HG03095 (cell line): ENCODE results near the gene AK5.
"Not testable (repeated sequence)": the region's sequence is repeated elsewhere in the genome, so short reads cannot be mapped to it uniquely, and the experiment has no call there.

ENCODE experiments used
- ATAC-seq: cut with Tn5 transposase; IDR thresholded peaks from one replicate; pipeline ENCODE4 v1.9.1; 2021; ENCODE audit warnings: moderate library complexity; ENCODE audit not compliant: unreplicated experiment

AK5 gene

GRCh38 chr1:77487631-77488030, 205.8 kb downstream of the AK5 start:
- ATAC-seq: no peak

GRCh38 chr1:77489910-77490309, 208.1 kb downstream of the AK5 start:
- no peak for ATAC-seq

- ATAC-seq: no peak
Measured at GRCh38 chr1:77494026-77494425, 212.2 kb downstream of the AK5 start.

- ATAC-seq: no peak
Measured at GRCh38 chr1:77498918-77499317, 217.1 kb downstream of the AK5 start.

- no peak for ATAC-seq
Measured at GRCh38 chr1:77499466-77499865, 217.6 kb downstream of the AK5 start.

- ATAC-seq: no peak
Measured at GRCh38 chr1:77504986-77505385, 223.2 kb downstream of the AK5 start.

GRCh38 chr1:77506771-77507170, 225.0 kb downstream of the AK5 start:
- no peak for ATAC-seq

- no peak for ATAC-seq
Measured at GRCh38 chr1:77509051-77509492, 227.3 kb downstream of the AK5 start.

- no peak for ATAC-seq
Measured at GRCh38 chr1:77509898-77510297, 228.1 kb downstream of the AK5 start.

GRCh38 chr1:77511440-77511840, 229.6 kb downstream of the AK5 start:
- ATAC-seq: no peak

- not testable (repeated sequence) for ATAC-seq
Measured at GRCh38 chr1:77512650-77513049, 230.8 kb downstream of the AK5 start.

GRCh38 chr1:77513839-77514763, 232.3 kb downstream of the AK5 start:
- ATAC-seq: no peak

- no peak for ATAC-seq
Measured at GRCh38 chr1:77514921-77515776, 233.3 kb downstream of the AK5 start.

- no peak for ATAC-seq
Measured at GRCh38 chr1:77516106-77516505, 234.3 kb downstream of the AK5 start.

GRCh38 chr1:77524038-77524437, 242.2 kb downstream of the AK5 start:
- ATAC-seq: no peak

- ATAC-seq: not testable (repeated sequence)
Measured at GRCh38 chr1:77531149-77531548, 249.3 kb downstream of the AK5 start.

- ATAC-seq: not testable (repeated sequence)
Measured at GRCh38 chr1:77531596-77532280, 249.9 kb downstream of the AK5 start.

- no peak for ATAC-seq
Measured at GRCh38 chr1:77532641-77533040, 250.8 kb downstream of the AK5 start.

- ATAC-seq: peak; percentile 52
Measured at GRCh38 chr1:77533660-77534305, 252.0 kb downstream of the AK5 start.

- ATAC-seq: no peak
Measured at GRCh38 chr1:77534456-77534855, 252.6 kb downstream of the AK5 start.

- no peak for ATAC-seq
Measured at GRCh38 chr1:77536813-77537212, 255.0 kb downstream of the AK5 start.
